Fibroblast of the conjunctiva (primary cell): Measurements from ENCODE around the gene LRPAP1.
"Not testable (repeated sequence)": the region's sequence is repeated elsewhere in the genome, so short reads cannot be mapped to it uniquely, and the experiment has no call there.

Experiments
- DNase-seq: peaks from one replicate; pipeline ENCODE4 v3.0.0-alpha.2; 2010; ENCODE audit warnings: low read depth

The LRPAP1 gene

GRCh38 chr4:3518941-3519340 is 13.3 kb downstream of the LRPAP1 start:
- DNase-seq: no peak

- no peak for DNase-seq
Measured at GRCh38 chr4:3518511-3518880, 13.7 kb downstream of the LRPAP1 start.

- no peak for DNase-seq
Measured at GRCh38 chr4:3517731-3518510, 14.3 kb downstream of the LRPAP1 start.

- DNase-seq: no peak
Measured at GRCh38 chr4:3516836-3517730, 15.1 kb downstream of the LRPAP1 start.

- DNase-seq: no peak
Measured at GRCh38 chr4:3516061-3516835, 16.0 kb downstream of the LRPAP1 start.

GRCh38 chr4:3515646-3516045 is 16.6 kb downstream of the LRPAP1 start:
- DNase-seq: no peak

- DNase-seq: no peak
Measured at GRCh38 chr4:3514806-3515501, 17.3 kb downstream of the LRPAP1 start.

GRCh38 chr4:3514221-3514780 is 17.9 kb downstream of the LRPAP1 start:
- no peak for DNase-seq

- DNase-seq: no peak
Measured at GRCh38 chr4:3513807-3514206, 18.4 kb downstream of the LRPAP1 start.

- no peak for DNase-seq
Measured at GRCh38 chr4:3512719-3513118, 19.5 kb downstream of the LRPAP1 start.

GRCh38 chr4:3512279-3512678 is 19.9 kb downstream of the LRPAP1 start:
- no peak for DNase-seq

- not testable (repeated sequence) for DNase-seq
Measured at GRCh38 chr4:3511601-3512000, 20.6 kb downstream of the LRPAP1 start.

- no peak for DNase-seq
Measured at GRCh38 chr4:3511187-3511586, 21.0 kb downstream of the LRPAP1 start.

GRCh38 chr4:3510481-3510880 is 21.7 kb downstream of the LRPAP1 start:
- DNase-seq: no peak

- DNase-seq: no peak
Measured at GRCh38 chr4:3508542-3508941, 23.7 kb downstream of the LRPAP1 start.

- no peak for DNase-seq
Measured at GRCh38 chr4:3505231-3505630, 27.0 kb downstream of the LRPAP1 start.

- DNase-seq: no peak
Measured at GRCh38 chr4:3502941-3503936, 29.0 kb downstream of the LRPAP1 start.

GRCh38 chr4:3501825-3502425 is 30.3 kb downstream of the LRPAP1 start:
- no peak for DNase-seq

- no peak for DNase-seq
Measured at GRCh38 chr4:3501126-3501824, 30.9 kb downstream of the LRPAP1 start.
